HFFc6 (cell line): ENCODE results near the gene ALDH1L1. TPM values are rescaled to one million over a fixed set of nuclear protein-coding genes. Genes with fewer than 3 reads are reported as not detected.
A peak's percentile ranks its signal among the peaks of the same experiment; 100 is the strongest.

Source experiments
- DNase-seq: peaks from one replicate; pipeline ENCODE4 v3.0.0-alpha.2; 2018
- H3K27ac Mint-ChIP-seq: 2 replicates; pipeline ENCODE4 v1.8.0; 2020; ENCODE audit warnings: mild to moderate bottlenecking, mixed read lengths
- H3K27me3 Mint-ChIP-seq: 2 replicates; pipeline ENCODE4 v1.8.0; 2021; ENCODE audit warnings: mild to moderate bottlenecking, moderate library complexity, mixed read lengths; ENCODE audit not compliant: insufficient read depth
- H3K36me3 Mint-ChIP-seq: 2 replicates; pipeline ENCODE4 v1.8.0; 2021; ENCODE audit warnings: low read depth, mixed read lengths
- H3K4me1 Mint-ChIP-seq: 2 replicates; pipeline ENCODE4 v1.8.0; 2020; ENCODE audit warnings: low read depth, mixed read lengths
- H3K4me3 Mint-ChIP-seq: 2 replicates; pipeline ENCODE4 v1.8.0; 2020; ENCODE audit warnings: mild to moderate bottlenecking, moderate library complexity, mixed read lengths
- H3K9me3 Mint-ChIP-seq: 2 replicates; pipeline ENCODE4 v1.8.0; 2020; ENCODE audit warnings: mild to moderate bottlenecking, mixed read lengths
- total RNA-seq, 6 experiments: library from RNA; stranded (reverse); fragmentation: NEBNext Ultra II Directional; extraction: Animal tissue kit (Norgen Biotek cat#: 25700); gene quantifications; 2 replicates in 1 of 6; 3 replicates in 5 of 6; pipeline ENCODE4 v1.2.3, GENCODE V29; 2021
- TF ChIP-seq, protein P1 (sequence below): fragments of 200-600 bp; sonication (generic); IDR thresholded peaks from 2 replicates; pipeline ENCODE4 v1.5.0; 2021; ENCODE audit warnings: antibody characterized with exemption, mild to moderate bottlenecking

ALDH1L1 gene
- total RNA-seq, 6 experiments from 2014 or later = 0.05 TPM; not detected in 5

- Mint-ChIP-seq H3K27me3 (no peaks in the 10 kb centered on the region; the same call in 1 of the 2 replicates), H3K4me1 (peaks cover 53% of the 10 kb centered on the region), H3K36me3 (peaks cover 20% of the 10 kb centered on the region), H3K4me3 (no peak overlapping the region), H3K27ac (peak overlapping the region; percentile 49), H3K9me3 (peaks cover 6% of the 10 kb centered on the region; the same call in 1 of the 2 replicates)
- TF ChIP-seq, protein P1, sequence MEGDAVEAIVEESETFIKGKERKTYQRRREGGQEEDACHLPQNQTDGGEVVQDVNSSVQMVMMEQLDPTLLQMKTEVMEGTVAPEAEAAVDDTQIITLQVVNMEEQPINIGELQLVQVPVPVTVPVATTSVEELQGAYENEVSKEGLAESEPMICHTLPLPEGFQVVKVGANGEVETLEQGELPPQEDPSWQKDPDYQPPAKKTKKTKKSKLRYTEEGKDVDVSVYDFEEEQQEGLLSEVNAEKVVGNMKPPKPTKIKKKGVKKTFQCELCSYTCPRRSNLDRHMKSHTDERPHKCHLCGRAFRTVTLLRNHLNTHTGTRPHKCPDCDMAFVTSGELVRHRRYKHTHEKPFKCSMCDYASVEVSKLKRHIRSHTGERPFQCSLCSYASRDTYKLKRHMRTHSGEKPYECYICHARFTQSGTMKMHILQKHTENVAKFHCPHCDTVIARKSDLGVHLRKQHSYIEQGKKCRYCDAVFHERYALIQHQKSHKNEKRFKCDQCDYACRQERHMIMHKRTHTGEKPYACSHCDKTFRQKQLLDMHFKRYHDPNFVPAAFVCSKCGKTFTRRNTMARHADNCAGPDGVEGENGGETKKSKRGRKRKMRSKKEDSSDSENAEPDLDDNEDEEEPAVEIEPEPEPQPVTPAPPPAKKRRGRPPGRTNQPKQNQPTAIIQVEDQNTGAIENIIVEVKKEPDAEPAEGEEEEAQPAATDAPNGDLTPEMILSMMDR = no peak
- DNase-seq = peak; percentile 57
These were observed 20.8 kb upstream of the ALDH1L1 start for GRCh38 chr3:126201168-126201567.

- TF ChIP-seq, protein P1 = no peak
- peaks cover 11% of the 10 kb centered on the region for H3K9me3 Mint-ChIP-seq
- H3K4me3 Mint-ChIP-seq = no peak overlapping the region
- peaks cover 20% of the 10 kb centered on the region for H3K36me3 Mint-ChIP-seq
- H3K27me3 Mint-ChIP-seq = no peaks in the 10 kb centered on the region; the same call in 1 of the 2 replicates
- H3K27ac Mint-ChIP-seq = no peak overlapping the region
- H3K4me1 Mint-ChIP-seq = peaks cover 47% of the 10 kb centered on the region
- no peak for DNase-seq
These were observed 20.1 kb upstream of the ALDH1L1 start for GRCh38 chr3:126200534-126200933.

- H3K27ac Mint-ChIP-seq = peak overlapping the region; percentile 6; the same call in 1 of the 2 replicates
- TF ChIP-seq, protein P1 = no peak
- H3K4me1 Mint-ChIP-seq = peaks cover 47% of the 10 kb centered on the region
- H3K27me3 Mint-ChIP-seq = no peaks in the 10 kb centered on the region; the same call in 1 of the 2 replicates
- DNase-seq = no peak
- H3K4me3 Mint-ChIP-seq = no peak overlapping the region
- peaks cover 24% of the 10 kb centered on the region for H3K36me3 Mint-ChIP-seq
- peaks cover 24% of the 10 kb centered on the region for H3K9me3 Mint-ChIP-seq
These were observed 18.9 kb upstream of the ALDH1L1 start for GRCh38 chr3:126199256-126199655.

DNA sequence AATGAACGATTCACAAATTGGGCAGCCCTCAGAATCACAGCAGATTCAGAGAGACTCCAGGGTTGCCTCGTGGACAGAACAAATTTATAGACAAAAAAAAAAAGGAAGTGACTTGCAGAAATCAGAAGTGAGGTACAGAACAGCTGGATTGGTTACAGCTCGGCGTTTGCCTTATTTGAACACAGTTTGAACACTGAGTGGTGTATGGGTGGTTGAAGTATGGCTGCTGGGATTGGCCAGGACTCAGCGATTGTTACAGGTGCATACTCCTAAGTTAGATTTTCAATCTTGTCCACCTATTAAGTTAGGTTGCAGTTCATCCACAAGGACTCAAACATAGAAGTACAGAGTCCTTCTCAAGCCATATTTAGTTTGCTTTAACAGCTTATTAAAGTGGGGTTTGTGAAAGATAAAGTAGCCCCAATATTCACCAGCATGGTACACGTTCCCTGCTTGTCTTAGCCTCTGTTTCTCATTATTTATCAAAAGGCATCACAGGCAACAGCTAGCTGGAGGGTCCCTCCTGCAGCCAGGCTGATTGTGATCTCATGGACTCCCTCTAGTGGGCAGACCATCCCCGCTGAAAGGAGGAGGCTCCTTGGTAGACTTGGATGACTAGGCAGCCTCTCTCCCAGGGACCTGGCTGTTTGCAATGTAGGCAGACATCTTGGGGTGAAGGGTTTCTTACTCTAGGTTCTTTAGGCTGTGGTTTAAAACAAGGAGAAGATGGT, 17.6 kb upstream of the ALDH1L1 start:
- Mint-ChIP-seq H3K4me1 (peaks cover 43% of the 10 kb centered on the region), H3K4me3 (no peak overlapping the region), H3K36me3 (peaks cover 20% of the 10 kb centered on the region), H3K9me3 (peaks cover 30% of the 10 kb centered on the region), H3K27me3 (no peaks in the 10 kb centered on the region), H3K27ac (no peak overlapping the region)
- TF ChIP-seq, protein P1 = peak; percentile 83
- peak; percentile 59 for DNase-seq

DNA sequence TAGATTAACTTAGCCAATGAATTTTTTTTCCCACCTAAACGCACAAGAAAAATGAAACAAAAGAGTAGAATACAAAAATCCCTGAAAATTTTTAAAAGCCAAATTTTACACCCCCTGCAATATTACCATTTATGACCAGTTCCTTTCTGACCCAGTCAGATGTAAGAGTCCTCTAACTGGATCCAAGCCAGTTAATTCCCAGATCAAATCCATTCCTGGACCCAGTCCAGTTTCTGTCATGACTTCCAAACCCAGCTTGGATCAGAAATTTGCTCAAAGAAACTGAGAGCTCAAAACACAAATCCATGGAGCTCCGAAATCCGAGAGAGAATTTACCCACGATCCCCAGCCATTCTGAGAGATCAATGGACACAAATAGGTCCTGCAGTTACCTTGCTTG, 17.0 kb upstream of the ALDH1L1 start:
- H3K4me3 Mint-ChIP-seq = no peak overlapping the region
- peaks cover 26% of the 10 kb centered on the region for H3K36me3 Mint-ChIP-seq
- no peaks in the 10 kb centered on the region for H3K27me3 Mint-ChIP-seq
- no peak overlapping the region for H3K27ac Mint-ChIP-seq
- TF ChIP-seq, protein P1 = no peak
- peaks cover 36% of the 10 kb centered on the region for H3K4me1 Mint-ChIP-seq
- no peak for DNase-seq
- peaks cover 37% of the 10 kb centered on the region for H3K9me3 Mint-ChIP-seq
